HG02759 (cell line): ENCODE results near the gene CAB39.

Experiments used
- ATAC-seq: cut with Tn5 transposase; IDR thresholded peaks from one replicate; pipeline ENCODE4 v1.9.1; 2021; ENCODE audit warnings: mild to moderate bottlenecking, moderate library complexity; ENCODE audit not compliant: unreplicated experiment

Gene CAB39

DNA sequence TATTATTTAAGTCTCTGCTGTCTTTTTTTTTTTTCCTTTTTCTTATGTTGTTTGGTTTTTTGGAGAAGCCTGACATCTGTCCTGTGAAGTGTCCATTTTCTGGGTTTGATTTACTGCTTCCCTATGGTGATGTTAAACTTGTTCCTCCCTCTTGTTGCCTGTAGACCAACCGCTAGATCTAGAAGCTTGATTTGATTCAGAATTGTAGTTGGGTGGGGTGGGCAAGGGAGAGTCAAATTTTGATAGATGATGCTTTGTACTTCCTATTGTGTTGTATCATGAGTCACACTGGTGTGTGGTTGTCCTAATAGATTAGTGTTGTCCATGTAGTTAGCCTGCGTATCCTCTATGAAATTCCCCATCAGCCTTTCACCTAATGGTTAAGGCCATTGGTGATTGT is 35.4 kb downstream of the CAB39 start:
- no peak for ATAC-seq

DNA sequence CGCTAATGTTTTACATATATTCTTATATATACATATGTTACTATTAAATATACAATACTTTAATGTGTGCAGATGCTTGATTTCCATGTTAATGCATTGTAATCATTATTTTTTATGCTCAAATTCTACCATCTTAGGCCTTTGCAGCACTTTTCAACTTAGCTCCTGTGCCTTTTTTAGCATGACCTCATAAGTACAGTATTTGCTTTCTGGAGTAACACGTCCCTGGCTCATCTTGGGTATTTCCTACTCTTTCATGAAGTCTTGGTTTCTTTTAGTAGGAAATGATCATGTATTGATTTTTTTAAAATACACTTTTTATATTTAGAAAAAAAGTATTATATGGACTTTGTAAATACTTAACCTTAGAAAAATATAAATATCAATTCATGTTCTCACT is 36.5 kb downstream of the CAB39 start:
- no peak for ATAC-seq

DNA sequence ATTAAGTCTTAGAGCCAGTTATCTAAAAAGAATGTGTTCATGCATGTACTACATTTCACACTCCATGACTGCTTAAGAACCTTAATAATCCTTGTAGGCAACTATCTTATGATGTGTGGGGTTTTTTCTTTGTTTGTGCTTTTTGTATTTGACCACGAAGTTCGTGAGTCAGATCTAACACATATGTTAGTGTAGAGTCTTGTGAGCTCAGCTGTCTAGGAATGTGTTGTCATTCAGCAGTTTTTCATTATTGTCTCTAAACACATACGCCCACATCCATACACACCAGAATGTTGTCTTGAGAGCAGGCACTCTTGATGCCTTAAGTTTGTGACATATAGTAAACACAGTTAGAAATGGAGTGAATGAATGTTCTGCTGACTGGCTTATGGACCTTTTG is 38.4 kb downstream of the CAB39 start:
- peak; percentile 58 for ATAC-seq

DNA sequence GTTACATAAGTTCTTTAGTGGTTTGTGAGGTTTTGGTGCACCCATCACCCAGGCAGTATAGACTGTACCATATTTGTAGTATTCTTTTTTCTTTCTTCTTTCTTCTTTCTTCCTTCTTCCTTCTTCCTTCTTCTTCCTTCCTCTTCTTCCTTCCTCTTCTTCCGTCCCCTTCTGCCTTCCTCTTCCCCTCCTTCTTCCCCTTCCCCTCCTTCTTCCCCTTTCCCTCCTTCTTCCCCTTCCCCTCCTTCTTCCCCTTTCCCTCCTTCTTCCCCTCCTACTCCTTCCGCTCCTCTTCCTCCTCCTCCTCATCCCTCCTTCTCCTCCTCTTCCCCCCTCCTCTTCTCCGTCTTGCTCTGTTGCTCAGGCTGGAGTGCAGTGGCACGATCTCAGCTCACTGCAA is 41.6 kb downstream of the CAB39 start:
- ATAC-seq, result no peak

DNA sequence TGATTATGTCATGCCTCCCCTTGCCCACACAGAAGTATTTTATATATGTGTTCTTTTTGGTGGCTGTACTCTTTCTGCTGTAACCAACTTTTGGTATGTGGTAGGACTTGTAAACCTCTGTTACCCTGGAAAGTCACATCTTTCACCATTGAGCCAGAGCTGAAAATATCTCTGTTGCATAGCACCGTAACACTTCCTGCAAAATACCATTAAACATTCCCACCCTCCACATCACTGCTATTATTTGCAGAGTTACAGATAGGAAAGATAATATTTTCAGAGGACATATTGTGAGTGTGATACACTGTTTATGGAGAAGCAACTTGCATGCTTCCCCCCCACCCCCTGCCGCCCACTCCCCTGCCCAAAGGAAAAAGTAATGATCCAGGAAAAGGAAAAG is 44.8 kb downstream of the CAB39 start:
- ATAC-seq, result no peak

DNA sequence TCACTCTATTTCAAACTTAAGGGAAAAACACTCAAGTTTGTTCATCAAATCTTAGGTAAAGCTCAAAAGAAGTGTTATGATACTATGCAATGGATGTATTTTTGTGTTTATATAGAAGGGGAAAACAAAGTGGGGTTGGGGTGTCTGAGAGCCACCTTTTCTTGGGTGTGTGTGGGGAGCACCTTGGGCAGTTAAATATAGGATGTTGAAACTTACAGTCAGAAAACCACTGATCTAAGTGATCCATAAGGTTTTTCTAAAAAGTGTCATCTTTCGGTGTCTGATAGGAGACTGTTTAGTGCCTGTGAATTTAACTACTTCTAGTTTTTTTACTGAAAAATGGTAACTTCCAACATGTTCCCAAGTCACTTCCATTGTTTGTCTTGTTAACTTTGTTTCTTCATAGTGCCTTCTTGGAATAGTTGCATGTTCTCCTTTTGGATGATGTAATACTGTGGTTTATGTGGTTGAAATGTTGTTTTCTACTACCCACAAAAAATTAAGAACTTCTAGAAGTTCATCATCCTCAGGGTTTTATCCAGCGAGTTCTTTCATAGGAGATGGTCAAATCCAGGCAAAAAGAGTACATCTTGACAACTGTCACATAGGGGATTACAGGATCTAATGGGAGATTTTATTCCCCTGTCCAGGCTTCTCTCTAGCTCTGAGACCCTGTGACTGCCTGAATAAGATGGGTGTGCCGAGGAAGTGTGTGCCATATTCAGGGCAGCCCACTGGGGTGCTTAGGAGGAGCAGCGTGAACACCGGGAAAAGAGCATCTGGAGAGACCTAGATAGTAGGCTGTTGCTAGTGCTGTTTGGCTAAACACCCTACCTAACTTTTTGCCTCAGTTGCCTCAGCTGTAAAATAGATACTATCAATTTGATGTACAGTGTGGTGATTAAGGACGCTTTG is 46.2 kb downstream of the CAB39 start:
- no peak for ATAC-seq

DNA sequence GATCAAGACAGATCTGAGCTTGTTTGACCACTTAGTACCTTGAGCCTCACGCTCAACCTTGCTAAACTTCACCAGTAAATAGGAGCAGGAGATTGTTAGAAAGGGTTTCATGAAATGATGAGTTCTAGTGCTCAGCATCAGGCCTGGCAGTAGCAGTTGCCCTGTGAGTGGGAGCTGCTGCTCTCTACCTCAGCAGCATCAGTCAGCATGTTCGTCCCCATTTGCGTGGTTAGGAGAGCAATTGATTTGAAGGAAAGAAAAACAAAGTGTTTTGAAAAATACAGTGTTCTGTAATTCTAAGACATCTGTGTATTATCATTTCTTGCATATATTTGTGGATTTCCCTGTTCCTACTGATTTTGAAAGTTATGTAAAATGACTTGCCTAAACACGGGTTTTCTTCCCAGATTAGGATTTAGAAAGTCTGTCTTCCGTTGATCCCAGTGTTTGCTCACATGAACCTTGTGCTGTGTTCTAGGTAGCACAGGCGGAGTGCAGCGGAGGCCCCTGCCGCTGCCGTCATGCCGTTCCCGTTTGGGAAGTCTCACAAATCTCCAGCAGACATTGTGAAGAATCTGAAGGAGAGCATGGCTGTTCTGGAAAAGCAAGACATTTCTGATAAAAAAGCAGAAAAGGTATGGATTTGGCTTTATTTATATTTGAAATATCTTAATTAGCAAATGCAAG is 47.0 kb downstream of the CAB39 start:
- ATAC-seq, result no peak

DNA sequence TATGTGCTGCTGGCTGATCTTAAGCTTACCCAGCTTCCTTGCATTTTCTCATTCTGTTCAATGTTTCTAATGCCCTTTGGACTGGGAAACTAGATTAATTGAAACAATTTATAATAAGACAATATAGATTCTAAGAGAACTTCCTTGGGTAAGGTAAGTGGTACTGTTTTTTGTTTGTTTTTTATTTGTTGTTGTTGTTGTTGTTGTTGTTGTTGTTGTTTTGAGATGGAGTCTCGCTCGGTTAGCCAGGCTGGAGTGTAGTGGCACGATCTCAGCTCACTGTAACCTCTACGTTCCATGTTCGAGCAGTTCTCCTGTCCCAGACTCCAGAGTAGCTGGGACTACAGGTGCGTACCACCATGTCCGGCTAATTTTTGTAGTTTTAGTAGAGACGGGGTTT is 49.1 kb downstream of the CAB39 start:
- ATAC-seq, result no peak

DNA sequence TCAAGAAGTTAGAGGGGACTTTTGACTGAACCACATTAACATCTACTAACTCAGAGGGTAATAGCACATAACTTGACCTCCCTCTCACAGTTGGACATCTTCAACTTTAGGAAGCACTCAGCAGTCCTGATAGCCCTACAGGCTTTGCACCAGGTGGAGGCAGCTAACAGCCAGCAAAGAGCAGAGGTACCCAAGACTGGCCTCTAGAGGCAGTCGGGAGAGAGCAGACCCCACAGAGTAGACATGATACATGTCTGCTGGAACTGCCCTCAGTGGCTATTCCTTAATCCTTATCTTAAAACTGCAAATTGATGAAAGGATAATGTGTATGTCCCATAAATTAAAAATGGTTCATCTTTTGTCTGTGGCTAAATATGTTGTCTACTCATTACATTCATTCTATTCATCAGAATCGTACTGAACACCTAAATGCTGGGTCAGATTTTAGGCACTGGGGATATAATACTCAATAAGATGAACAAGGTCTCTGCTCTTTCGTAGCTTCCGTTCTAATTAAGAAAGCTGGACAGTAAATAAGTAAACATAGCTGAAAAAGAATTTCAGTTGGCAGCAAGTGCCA is 49.8 kb downstream of the CAB39 start:
- peak; percentile 97 for ATAC-seq

DNA sequence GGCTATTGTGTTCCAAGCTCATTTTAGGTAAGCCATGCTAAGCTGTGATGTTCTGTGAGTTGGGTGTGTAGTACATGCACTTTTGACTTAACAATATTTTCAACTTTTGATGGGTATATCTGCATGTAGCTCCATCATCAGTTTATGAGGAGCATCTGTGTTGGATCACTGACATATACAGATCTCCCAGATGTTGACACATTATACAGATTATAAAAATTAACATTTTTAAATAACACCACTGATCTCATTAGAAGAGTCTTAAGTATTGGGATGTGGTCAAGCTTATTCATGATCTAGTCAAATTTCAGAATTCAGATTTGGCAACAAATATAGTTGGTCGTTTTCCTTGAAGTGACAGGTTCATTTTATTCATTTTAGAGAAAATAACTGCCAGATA is 51.7 kb downstream of the CAB39 start:
- no peak for ATAC-seq

DNA sequence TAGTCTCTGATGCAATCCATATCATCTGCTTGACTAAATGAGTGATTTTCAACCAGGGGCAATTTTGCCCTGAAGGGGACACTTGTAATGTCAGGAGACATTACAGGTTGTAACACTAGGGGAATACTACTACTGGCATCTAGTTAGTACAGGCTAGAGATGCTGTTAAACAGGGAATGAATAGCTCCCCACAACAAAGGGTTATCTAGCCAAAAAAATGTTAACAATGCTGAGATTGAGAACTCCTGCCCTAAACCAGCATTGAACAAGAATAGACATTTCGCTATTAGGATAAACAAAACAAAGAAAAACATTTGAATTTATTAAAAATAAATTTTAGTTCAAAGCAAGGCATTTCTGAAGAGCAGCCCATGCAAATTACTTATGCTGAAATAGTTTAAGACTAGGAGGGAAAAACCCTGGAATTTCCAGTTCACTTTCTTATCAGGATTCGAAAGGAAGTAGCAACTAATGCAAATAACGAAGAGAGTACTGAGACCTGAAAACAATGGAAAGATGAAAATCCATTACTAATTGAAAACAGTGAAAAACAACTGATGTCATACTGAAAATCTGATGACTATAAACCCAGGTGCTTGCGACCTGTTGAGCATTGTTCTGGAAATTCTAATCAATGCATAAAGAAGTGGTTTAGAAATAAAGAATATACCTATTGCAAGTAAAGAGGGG is 53.1 kb downstream of the CAB39 start:
- no peak for ATAC-seq

DNA sequence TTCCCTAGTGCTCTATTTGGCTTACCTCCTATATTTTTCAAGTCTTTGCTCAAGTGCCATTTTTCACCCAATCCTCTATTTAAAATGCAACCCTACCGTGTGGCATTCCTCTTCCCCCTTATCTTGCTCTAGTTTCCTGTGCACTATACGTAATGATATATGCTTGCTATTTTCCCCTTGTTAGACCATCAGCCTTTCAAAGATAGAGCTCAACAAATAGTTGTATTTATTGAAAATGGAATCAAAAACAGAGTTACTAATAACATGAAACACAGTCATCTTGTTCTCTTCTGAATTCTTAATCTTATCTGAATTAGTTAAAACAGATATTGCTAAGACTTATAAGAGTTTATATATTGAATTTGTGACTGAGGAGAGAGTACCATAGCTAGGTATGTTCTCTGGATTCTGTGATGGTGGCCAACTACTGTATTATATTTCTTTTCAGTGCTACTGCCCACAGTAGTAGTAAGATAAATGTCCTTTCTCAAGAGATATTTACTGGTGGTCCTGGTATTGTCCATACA is 55.3 kb downstream of the CAB39 start:
- ATAC-seq, result no peak

DNA sequence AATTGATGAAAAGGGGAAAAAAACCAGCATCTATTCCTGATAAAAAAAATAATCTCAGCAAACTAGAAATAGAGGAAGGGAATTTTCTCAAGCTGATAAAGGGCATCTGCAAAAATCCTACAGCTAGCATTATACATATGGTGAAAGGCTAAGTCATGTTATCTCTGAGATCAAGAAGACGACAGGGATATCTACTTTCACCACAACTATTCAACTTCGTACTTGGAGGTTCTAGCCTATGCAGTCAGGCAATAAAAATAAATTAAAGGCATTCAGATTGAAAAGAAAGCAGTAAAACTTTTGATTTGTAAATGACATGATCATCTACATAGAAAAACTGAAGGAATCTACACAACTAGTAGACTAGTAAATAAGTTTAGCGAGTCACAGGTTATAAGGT is 58.2 kb downstream of the CAB39 start:
- ATAC-seq, result no peak

DNA sequence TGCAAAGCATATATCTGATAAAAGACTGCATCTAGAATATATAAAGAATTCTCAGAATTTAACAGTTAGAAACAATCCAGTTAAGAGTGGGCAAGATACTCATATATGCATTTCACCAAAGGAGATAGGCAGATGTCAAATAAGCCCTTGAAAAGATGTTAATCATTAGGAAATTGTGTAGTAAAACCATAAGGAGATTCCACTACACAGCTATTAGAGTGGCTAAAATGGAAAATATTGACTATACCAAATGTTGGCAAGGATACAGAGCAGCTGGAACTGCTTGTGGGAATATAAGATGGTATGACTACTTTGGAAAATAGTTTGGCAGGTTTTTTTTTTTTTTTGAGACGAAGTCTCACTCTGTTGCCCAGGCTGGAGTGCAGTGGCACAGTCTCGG is 59.5 kb downstream of the CAB39 start:
- no peak for ATAC-seq

DNA sequence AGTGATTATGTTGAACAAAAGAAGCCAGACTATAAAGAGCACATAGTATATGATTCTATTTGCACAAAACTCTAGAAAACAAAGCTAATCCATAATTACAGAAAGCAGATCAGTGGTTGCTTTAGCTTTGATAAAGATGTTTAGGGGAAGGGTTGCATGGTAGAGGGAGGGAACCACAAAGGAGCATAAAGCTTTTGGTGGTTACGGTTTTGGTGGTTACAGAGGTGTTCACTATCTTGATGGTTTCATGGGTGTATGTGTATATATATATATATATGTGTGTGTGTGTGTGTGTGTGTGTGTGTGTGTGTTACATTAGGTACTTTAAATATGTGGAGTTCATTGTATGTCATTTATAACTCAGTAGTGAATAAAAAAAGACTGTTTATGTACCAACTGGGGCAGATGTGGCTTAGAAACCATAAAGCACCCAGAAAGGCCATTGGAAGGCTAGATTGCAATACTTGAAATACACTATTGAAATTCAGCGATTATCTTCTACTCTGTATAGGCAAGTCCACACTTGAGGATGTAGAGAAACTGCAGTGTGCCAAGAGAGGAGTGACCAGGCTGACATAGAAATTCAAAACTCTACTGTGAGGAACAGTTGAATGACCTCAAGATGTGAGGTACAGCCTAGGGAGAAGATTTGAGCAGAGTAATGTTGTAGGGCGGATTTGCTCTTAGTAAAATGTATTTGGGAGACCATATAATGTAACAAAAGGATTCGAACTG is 60.6 kb downstream of the CAB39 start:
- no peak for ATAC-seq

DNA sequence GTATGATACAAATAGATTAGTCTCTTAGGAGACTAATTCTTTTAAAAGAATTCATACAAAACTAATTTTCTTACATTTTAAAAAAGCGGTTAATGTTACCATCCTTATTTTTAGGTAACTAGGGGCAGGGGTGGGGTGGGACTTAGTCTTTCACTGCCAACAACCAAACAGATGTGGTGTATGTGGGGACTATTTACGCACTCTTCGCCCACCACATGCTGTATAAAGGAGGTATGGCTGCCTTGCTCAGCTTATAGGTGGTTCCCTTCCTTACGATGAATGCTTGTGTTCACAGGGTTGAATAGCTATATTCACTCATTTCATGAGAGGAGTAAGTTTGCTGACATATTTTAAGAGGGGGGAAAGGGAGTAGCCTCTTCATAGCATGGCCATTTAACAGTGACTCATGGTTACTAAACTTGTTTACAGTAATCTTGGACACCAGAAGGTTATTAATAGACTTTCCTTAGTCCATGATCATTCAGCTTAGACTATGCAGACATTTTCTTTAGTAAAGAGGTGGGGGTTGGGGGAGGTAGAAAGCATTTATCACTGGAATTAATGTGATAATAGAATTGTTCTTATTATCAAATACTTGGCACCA is 61.8 kb downstream of the CAB39 start:
- ATAC-seq, result no peak

DNA sequence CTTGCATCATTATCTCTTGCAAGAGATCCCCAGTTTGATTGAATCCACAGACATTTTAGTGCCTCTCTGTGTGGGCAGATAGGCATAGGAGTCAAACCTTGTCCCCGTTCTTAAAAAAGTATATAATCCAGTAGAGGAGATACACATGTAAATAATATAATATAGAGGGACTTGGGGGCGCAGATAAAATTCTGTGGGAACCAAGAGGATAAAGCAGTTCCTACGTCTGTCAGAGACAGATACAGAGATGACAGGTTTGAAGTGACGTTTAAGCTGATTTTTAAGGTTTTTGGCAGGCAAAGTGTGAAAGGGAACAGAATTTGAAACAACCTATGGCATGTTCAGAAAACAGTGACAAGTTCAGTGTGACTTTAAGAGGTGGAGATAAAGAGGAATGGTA is 63.1 kb downstream of the CAB39 start:
- ATAC-seq, result no peak

DNA sequence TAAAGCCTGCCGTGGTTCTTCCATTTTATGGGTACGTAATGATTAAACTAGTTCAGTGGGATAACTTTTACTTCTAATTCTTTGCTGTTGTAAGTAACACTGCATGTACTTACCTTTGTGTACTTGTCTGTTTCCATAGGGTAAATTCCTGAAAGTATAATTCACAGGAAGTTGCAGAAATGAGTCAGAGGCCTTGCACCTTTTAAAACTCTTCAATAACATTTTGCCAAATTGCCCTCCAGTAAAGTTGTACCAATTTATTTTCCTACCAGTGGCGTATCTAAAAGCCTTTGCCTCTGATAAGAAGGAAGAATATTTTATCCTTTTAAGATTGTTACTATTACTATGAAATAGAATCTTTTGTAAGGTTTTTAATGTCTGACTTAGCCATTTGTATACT is 65.1 kb downstream of the CAB39 start:
- no peak for ATAC-seq

DNA sequence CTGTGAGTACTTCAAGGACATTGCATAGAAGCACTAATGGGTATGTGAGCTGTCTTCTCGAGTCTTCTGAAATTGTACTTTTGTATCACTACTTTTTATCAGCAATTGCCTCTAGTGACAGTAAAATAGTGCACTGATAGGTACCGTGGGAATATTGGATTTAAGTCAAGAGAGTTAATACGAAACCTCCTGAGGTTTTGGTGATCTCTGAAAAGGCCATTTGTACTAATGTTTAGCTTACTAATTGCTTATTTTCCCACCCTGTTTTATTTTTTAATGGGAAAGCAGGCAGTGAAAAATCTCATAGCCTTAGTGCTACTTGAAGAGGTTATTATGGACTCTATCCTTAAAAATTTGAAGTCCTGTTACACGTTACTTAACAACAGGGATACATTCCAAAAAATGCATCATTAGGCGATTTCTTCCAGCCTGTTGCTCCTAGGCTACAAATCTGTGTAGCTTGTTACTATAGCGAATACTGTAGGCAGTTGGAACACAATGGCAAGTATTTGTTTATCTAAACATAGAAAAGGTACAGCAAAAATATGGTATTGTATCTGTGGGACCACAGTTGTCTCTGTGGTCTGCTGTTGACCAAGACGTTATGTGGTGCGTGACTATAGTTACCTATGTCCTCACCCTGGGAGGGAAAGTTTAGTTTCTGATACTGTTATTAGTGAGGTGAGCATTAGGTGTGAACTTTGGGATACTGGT is 65.9 kb downstream of the CAB39 start:
- no peak for ATAC-seq

DNA sequence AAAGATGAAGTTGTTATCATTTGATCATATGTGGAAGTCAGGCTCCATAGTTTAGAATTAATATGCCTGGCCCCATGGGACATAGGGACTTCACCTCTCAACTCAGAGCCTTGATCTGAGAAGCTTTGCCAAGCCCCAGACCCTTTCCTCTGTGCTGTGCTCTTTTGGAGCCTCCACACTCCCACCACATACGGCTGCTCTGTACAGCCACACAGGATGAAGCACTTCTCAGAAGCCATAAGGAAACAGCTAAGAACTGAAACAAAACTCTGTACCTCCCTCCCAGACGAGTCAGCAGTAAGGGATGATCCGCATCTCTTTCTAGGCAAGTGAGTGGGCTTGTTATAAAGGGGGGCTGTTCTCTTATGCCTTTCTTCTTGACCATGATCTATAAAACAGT is 66.5 kb downstream of the CAB39 start:
- no peak for ATAC-seq
